ENCODE measurements around the gene ESAM. TPM values are rescaled to one million over a fixed set of nuclear protein-coding genes. Genes with fewer than 3 reads are reported as not detected.

Gene ESAM
- total and polyA plus RNA-seq, 10 of the 15 experiments (the other 5 are each of a cell fraction or from before 2014, with no cell fraction given), result 2.7 to 43.6 (median 19.5) TPM

GRCh38 chr11:124807201-124807600 lies 45.1 kb upstream of the ESAM start:
- in situ Hi-C loops (cut with MboI), result no loop called here
- Histone ChIP-seq H4K20me1 (ENCODE audit: control insufficient read depth, insufficient read depth) (no peaks in the 10 kb centered on the region), H3K4me3 (no peak overlapping the region), H3K27ac (ENCODE audit: control insufficient read depth, insufficient read depth) (no peak overlapping the region), H3K27me3 (replicated peaks in 1 of 2; ENCODE audit: control insufficient read depth in 2 of 2, insufficient read depth in 2 of 2, low read length in 1 of 2) (peaks cover 0 to 1% of the 10 kb centered on the region in 2 experiments; a peak in 2 of 4 replicates), H3K79me2 (ENCODE audit: control insufficient read depth, insufficient read depth, low read length) (no peaks in the 10 kb centered on the region), H3K9ac (ENCODE audit: control insufficient read depth, insufficient read depth, low read length) (no peak overlapping the region), H3K4me1 (ENCODE audit: control insufficient read depth, insufficient read depth, low read length) (no peaks in the 10 kb centered on the region), H3K36me3 (ENCODE audit: control insufficient read depth in 2 of 2, insufficient read depth in 2 of 2, low read length in 1 of 2) (no peaks in the 10 kb centered on the region), H3K9me3 (replicated peaks; ENCODE audit: control insufficient read depth, insufficient read depth, low read length) (no peaks in the 10 kb centered on the region), H3K4me2 (ENCODE audit: control insufficient read depth, insufficient read depth) (no peak overlapping the region), H2AFZ (ENCODE audit: control insufficient read depth, low read depth, low read length) (no peak overlapping the region)
- 84% methylated on average over 5 of the region's 5 CpGs for WGBS (ENCODE audit: insufficient coverage, insufficient replicate concordance, low lambda C conversion rate, missing lambda C conversion rate)
- intact Hi-C loops (cut with micrococcal nuclease; ENCODE audit: unreplicated experiment), result no loop called here
- no peak for ATAC-seq
- no peak for TF ChIP-seq MTA3 (IDR thresholded peaks at IDR 0.05; ENCODE audit: borderline replicate concordance, low read length)
- TF ChIP-seq SUPT20H (IDR thresholded peaks at IDR 0.05; ENCODE audit: borderline replicate concordance, control insufficient read depth, low read depth, low read length), result no peak
- TF ChIP-seq TAF1 (IDR thresholded peaks at IDR 0.05; ENCODE audit: borderline replicate concordance, low read depth, low read length), result no peak
- TF ChIP-seq NFIC (IDR thresholded peaks at IDR 0.05; ENCODE audit: low read depth, low read length), result no peak
- no peak for TF ChIP-seq NR2C2 (IDR thresholded peaks at IDR 0.05; ENCODE audit: borderline replicate concordance, control insufficient read depth, insufficient read length, low read depth)
- TF ChIP-seq ZBTB40 (IDR thresholded peaks at IDR 0.05; ENCODE audit: borderline replicate concordance), result no peak
- no peak for TF ChIP-seq JUND (IDR thresholded peaks at IDR 0.05; ENCODE audit: low read depth, low read length)
- TF ChIP-seq LARP7 (IDR thresholded peaks at IDR 0.05), result no peak
- TF ChIP-seq ZNF592 (IDR thresholded peaks at IDR 0.05), result no peak
- TF ChIP-seq USF2 (IDR thresholded peaks at IDR 0.05; ENCODE audit: borderline replicate concordance, low read depth, low read length), result no peak
- no peak for TF ChIP-seq TCF12 (IDR thresholded peaks at IDR 0.05; ENCODE audit: low read depth, low read length)
- no peak for TF ChIP-seq ZBTB33 (IDR thresholded peaks at IDR 0.05)
- TF ChIP-seq NRF1 (conservative IDR thresholded peaks at IDR 0.05; ENCODE audit: low read depth, low read length), result no peak
- TF ChIP-seq EED (IDR thresholded peaks at IDR 0.05; ENCODE audit: low read depth), result no peak
- no TSS peak for BruUV-seq (replicated peaks)
- POLR2A ChIA-PET, result interaction anchor here (0.7 kb wide), 1 partner anchor 473 kb away, joined by 6 read pairs; no protein-coding TSS in a partner anchor
- RAD21 ChIA-PET (ENCODE audit: unreplicated experiment), result no interaction called here
- no peak for DNase-seq (ENCODE audit: low read depth, low spot score)
- SMC1A ChIA-PET (ENCODE audit: uncharacterized antibody, unreplicated experiment), result no interaction called here
- no peak for FAIRE-seq
- CTCF ChIA-PET, result interaction anchor here (0.7 to 1.5 kb wide), 4 partner anchors 9 to 210 kb away, joined by 3 to 5 read pairs (median 3); no protein-coding TSS in a partner anchor

Data from GM12878 (cell line).